ENCODE measurements around the gene CACTIN.
"Not testable (repeated sequence)": the region's sequence is repeated elsewhere in the genome, so short reads cannot be mapped to it uniquely, and the experiment has no call there.

The CACTIN gene

GRCh38 chr19:3626473-3627350 is at the start of gene CACTIN:
TSS of gene CACTIN (minus strand) at chr19:3626790. CDS start at chr19:3626762, 28 bp downstream.
- DNase-seq, result peak; percentile 99

GRCh38 chr19:3674784-3675543 is 48.4 kb upstream of the CACTIN start:
- no peak for DNase-seq

- no peak for DNase-seq
These were observed 47.2 kb upstream of the CACTIN start for GRCh38 chr19:3673506-3674439.

- no peak for DNase-seq
These were observed 46.4 kb upstream of the CACTIN start for GRCh38 chr19:3672993-3673392.

- no peak for DNase-seq
These were observed 46.0 kb upstream of the CACTIN start for GRCh38 chr19:3672575-3672948.

GRCh38 chr19:3671680-3672574 is 45.3 kb upstream of the CACTIN start:
- no peak for DNase-seq

GRCh38 chr19:3670796-3671679 is 44.4 kb upstream of the CACTIN start:
- DNase-seq, result no peak

GRCh38 chr19:3669947-3670795 is 43.6 kb upstream of the CACTIN start:
- DNase-seq, result peak in 1 of 2 experiments; percentile 46

- peak; percentile 88 to 96 for DNase-seq
These were observed 42.7 kb upstream of the CACTIN start for GRCh38 chr19:3669082-3669946.

GRCh38 chr19:3668331-3669081 is 41.9 kb upstream of the CACTIN start:
- peak; percentile 58 to 75 for DNase-seq

- no peak for DNase-seq
These were observed 41.2 kb upstream of the CACTIN start for GRCh38 chr19:3667766-3668165.

GRCh38 chr19:3667037-3667638 is 40.5 kb upstream of the CACTIN start:
- DNase-seq, result no peak

GRCh38 chr19:3666545-3666856 is 39.9 kb upstream of the CACTIN start:
- DNase-seq, result not testable (repeated sequence)

GRCh38 chr19:3665681-3666544 is 39.3 kb upstream of the CACTIN start:
- peak in 1 of 2 experiments; percentile 23 for DNase-seq

GRCh38 chr19:3664879-3665642 is 38.5 kb upstream of the CACTIN start:
- no peak for DNase-seq

- DNase-seq, result no peak
These were observed 37.2 kb upstream of the CACTIN start for GRCh38 chr19:3663838-3664237.
